Hepatocyte (in vitro differentiated cells): ENCODE measurements around the gene GALNTL6.

ENCODE experiments used
- EZH2 ChIP-seq: fragments of 200-600 bp; sonication (generic); IDR thresholded peaks from 2 replicates; pipeline ENCODE4 v1.6.1; 2016; ENCODE audit warnings: antibody characterized with exemption, mild to moderate bottlenecking, borderline replicate concordance
- TF ChIP-seq, protein P1 (sequence below): fragments of 200-600 bp; sonication (generic); IDR thresholded peaks from 2 replicates; pipeline ENCODE4 v1.5.1; 2016; ENCODE audit warnings: antibody characterized with exemption, mild to moderate bottlenecking; ENCODE audit not compliant: poor library complexity

DNA sequence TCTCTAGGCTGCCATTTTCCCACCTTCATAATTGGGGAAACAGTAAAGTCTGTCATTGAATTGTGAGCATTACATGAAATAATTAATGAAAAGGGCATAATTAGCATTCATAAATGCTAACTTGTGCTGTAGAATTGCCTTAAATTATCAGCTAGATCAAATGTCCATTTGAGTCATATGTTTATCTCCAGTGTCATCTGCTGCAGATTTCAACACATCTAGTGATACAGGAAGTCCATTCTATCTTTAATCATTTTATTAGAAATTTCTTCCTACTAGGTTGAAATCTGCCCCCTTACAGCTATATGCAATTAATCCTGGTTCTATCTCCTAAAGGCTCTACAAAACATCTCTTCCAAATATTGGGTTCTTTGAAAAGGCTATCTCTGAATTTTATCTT is 1115.1 kb downstream of the GALNTL6 start:
- TF ChIP-seq, protein P1, sequence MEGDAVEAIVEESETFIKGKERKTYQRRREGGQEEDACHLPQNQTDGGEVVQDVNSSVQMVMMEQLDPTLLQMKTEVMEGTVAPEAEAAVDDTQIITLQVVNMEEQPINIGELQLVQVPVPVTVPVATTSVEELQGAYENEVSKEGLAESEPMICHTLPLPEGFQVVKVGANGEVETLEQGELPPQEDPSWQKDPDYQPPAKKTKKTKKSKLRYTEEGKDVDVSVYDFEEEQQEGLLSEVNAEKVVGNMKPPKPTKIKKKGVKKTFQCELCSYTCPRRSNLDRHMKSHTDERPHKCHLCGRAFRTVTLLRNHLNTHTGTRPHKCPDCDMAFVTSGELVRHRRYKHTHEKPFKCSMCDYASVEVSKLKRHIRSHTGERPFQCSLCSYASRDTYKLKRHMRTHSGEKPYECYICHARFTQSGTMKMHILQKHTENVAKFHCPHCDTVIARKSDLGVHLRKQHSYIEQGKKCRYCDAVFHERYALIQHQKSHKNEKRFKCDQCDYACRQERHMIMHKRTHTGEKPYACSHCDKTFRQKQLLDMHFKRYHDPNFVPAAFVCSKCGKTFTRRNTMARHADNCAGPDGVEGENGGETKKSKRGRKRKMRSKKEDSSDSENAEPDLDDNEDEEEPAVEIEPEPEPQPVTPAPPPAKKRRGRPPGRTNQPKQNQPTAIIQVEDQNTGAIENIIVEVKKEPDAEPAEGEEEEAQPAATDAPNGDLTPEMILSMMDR = no peak
- TF ChIP-seq EZH2 = no peak
